Muscle layer of duodenum (tissue), 2 donors: ENCODE measurements around the gene PSMB4.
"Not testable (repeated sequence)": the region's sequence is repeated elsewhere in the genome, so short reads cannot be mapped to it uniquely, and the experiment has no call there.

ENCODE experiments used
- H3K27ac ChIP-seq: one replicate; pipeline ENCODE4 v1.7.0; 2013; ENCODE audit warnings: mild to moderate bottlenecking, low read length
- H3K27me3 ChIP-seq: one replicate; pipeline ENCODE4 v1.7.0; 2013; ENCODE audit warnings: low read depth, mild to moderate bottlenecking, control low read depth, low read length
- H3K36me3 ChIP-seq, 2 donors: one replicate each; pipeline ENCODE4 v1.7.0; 2013; ENCODE audit warnings: low read length in 2 of 2, control low read depth in 1 of 2, mild to moderate bottlenecking in 1 of 2; ENCODE audit not compliant: insufficient read depth in 2 of 2, control insufficient read depth in 1 of 2
- H3K4me1 ChIP-seq, 2 donors: one replicate each; pipeline ENCODE4 v1.7.0; 2013; ENCODE audit warnings: low read length in 2 of 2, mild to moderate bottlenecking in 2 of 2, control low read depth in 1 of 2, moderate library complexity in 1 of 2; ENCODE audit not compliant: insufficient read depth in 2 of 2, control insufficient read depth in 1 of 2
- H3K4me3 ChIP-seq, 2 donors: one replicate each; pipeline ENCODE4 v1.7.0; 2013; ENCODE audit warnings: low read length in 2 of 2, low read depth in 1 of 2, mild to moderate bottlenecking in 1 of 2
- H3K9me3 ChIP-seq, 2 donors: one replicate each; pipeline ENCODE4 v1.7.0; 2013; ENCODE audit warnings: low read length in 2 of 2, control low read depth in 1 of 2, mild to moderate bottlenecking in 1 of 2; ENCODE audit not compliant: control insufficient read depth in 1 of 2
- donor health status: healthy.

Gene PSMB4

DNA sequence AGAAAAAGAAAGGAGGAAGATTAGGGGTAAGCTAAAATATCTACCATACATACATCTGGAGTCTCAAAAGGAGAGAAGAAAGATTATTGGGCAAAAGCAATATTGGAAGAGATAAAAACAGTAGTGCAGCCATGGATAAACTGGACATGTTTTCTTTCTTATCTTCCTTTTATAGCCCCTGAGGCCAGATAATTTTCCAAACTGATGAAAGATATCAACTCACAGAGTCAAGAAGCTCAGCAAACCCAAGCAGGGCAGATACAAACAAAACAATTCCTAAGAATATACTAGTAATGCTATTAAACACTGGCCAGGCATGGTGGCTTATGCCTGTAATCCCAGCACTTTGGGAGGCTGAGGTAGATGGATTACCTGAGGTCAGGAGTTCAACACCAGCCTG lies 5.8 kb upstream of the PSMB4 start:
- H3K4me3 ChIP-seq, result no peak overlapping the region
- H3K9me3 ChIP-seq, result no peaks in the 10 kb centered on the region
- no peaks in the 10 kb centered on the region for H3K36me3 ChIP-seq
- no peak overlapping the region for H3K27ac ChIP-seq
- no peaks in the 10 kb centered on the region for H3K27me3 ChIP-seq
- no peaks in the 10 kb centered on the region for H3K4me1 ChIP-seq

DNA sequence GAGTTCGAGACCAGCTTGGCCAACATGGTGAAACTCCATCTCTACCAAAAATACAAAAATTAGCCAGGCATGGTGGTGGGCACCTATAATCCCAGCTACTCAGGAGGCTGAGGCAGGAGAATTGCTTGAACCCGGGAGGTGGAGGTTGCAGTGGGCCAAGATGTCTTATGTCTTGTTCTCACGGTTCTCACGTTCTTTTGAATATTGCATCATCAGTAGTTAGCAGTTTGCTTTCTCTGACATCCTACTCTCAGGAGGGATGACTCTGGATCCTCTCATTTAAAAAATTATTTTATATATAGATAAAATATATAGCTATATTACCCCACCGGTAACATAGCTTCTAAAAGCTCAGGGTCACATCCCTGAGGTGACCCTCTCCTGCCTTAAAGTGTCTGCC lies 3.1 kb upstream of the PSMB4 start:
- not testable (repeated sequence) for H3K27me3 ChIP-seq, H3K36me3 ChIP-seq, H3K9me3 ChIP-seq, H3K4me3 ChIP-seq, H3K27ac ChIP-seq
- H3K4me1 ChIP-seq, result peaks cover 11 to 13% of the 10 kb centered on the region in 2 donors

DNA sequence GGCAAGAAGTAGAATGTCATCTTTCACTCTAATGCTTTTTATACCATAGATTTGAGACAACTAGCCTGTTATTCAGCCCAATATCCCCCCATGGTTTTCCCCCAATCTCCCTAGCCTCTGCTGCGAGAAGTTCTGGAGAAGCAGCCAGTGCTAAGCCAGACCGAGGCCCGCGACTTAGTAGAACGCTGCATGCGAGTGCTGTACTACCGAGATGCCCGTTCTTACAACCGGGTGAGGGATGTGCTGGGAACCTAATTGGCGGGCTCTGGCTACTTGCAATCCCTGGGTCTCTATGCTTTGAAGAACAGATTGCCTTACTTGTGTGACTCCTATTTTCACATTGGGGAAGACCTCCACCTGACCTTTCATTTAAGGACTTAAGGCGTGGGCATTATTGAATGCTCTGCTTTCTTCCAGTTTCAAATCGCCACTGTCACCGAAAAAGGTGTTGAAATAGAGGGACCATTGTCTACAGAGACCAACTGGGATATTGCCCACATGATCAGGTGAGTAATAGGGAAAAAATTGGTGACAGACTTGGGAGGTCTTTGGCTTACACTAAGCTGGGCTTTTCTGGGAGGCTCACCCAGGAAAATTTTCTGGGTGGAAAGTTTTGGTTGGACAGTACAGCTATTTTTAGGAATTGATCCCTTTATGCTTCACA lies 1.9 kb downstream of the PSMB4 start:
- Histone ChIP-seq H3K27me3 (no peaks in the 10 kb centered on the region), H3K4me3 (no peak overlapping the region), H3K27ac (no peak overlapping the region), H3K9me3 (no peaks in the 10 kb centered on the region), H3K36me3 (peaks cover 45 to 47% of the 10 kb centered on the region in 2 donors), H3K4me1 (peaks cover 11 to 14% of the 10 kb centered on the region in 2 donors)

DNA sequence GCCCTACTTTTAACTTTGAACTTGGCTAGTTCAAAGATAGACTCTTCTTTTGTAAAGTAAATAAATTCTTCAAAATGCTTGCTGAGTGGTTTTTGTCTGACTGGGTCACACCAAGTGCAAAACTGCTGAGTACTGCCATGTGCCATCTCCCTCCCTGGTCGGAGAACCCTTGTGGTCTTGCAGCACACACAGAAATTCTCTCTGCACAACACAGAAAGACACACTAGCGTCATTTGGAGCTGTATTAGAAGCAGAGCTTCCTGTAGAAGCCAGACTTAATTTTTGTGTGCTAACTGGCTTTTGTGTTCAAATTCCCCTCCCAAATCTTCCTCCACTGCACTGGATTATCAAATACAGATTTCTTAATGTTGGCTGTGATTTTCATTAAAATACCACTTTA lies 2.5 kb downstream of the PSMB4 start:
- H3K36me3 ChIP-seq, result peaks cover 50 to 52% of the 10 kb centered on the region in 2 donors
- H3K27me3 ChIP-seq, result no peaks in the 10 kb centered on the region
- H3K4me1 ChIP-seq, result peaks cover 11 to 14% of the 10 kb centered on the region in 2 donors
- no peaks in the 10 kb centered on the region for H3K9me3 ChIP-seq
- no peak overlapping the region for H3K27ac ChIP-seq
- H3K4me3 ChIP-seq, result no peak overlapping the region

DNA sequence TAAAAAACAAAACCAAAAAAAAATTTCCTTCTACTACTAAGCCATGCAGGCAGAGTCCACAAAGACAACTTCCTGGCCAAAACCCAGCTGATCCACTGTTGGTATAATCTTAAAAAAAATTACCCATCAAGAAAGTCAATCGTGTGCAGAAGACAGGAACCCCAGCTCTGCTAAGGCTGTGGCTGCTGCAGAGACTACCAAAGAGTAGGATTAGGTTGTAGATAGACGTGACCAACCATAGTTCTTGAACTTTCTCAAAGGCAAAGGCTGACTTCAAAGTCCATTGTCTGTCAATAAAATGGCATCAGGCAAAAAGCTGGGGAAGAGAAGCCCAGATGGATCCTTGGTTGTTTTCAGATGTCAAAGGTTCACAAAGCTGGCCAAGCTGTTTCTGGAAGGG lies 3.4 kb downstream of the PSMB4 start:
- H3K9me3 ChIP-seq, result no peaks in the 10 kb centered on the region
- peaks cover 59% of the 10 kb centered on the region in 2 donors for H3K36me3 ChIP-seq
- peaks cover 11 to 14% of the 10 kb centered on the region in 2 donors for H3K4me1 ChIP-seq
- no peak overlapping the region for H3K4me3 ChIP-seq
- no peaks in the 10 kb centered on the region for H3K27me3 ChIP-seq
- H3K27ac ChIP-seq, result no peak overlapping the region

DNA sequence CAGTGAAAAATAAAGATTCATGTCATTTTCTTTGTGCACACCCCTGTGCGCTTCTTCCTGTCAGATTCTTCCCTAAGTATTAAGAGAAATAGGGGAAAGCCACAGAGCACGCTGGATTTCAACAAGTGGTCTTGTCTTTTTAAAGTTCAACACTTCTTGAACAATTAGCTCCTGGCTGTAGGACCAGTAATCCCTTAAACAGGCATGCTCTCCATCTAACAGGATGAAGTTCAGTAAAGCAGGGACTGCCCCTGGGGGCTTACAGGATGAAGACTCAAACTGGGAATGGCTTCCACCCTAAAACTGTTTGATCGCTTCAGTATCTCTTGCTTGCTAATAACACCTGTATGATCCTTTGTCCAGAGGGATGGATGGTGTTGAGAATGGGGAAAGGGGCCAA lies 4.2 kb downstream of the PSMB4 start:
- H3K4me1 ChIP-seq, result peaks cover 11 to 14% of the 10 kb centered on the region in 2 donors
- no peaks in the 10 kb centered on the region for H3K9me3 ChIP-seq
- peaks cover 64 to 68% of the 10 kb centered on the region in 2 donors for H3K36me3 ChIP-seq
- H3K4me3 ChIP-seq, result no peak overlapping the region
- H3K27me3 ChIP-seq, result no peaks in the 10 kb centered on the region
- no peak overlapping the region for H3K27ac ChIP-seq

DNA sequence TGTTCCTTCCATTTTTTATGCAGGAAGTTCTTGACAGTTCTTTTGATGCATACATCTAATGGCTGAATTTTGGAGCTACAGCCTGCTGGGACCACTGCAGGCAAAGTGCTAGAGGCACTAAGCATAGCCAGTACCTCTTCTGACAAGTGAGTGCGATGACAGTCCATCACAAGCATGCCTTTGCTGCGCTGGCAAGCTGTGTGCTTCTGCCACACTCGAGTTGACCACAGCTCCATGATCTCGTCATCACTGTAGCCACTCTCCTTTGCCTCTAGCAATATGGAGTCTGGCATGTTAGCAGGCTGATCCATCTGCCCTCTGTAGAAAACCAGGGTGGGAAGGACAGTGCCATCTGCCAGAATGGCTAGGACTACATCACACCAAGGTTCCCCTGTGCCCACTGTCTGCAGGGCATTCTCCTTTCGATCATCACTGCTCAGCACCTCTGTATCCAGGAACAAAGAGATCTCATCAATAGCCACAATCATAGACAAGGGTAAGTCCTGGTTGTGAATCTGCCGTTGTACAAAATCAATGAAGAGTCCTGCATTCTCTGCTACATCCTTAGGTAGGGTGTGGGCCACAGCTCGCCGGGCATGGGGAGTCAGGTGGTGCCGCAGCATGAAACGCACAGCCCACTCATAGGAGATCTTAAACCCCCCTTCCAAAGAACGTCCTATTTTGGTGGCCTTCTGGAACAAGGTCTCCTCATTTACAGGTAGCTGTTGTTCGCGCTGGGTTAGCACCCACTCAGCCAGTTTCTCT lies 6.0 kb downstream of the PSMB4 start:
- no peaks in the 10 kb centered on the region for H3K27me3 ChIP-seq
- peaks cover 80 to 84% of the 10 kb centered on the region in 2 donors for H3K36me3 ChIP-seq
- H3K27ac ChIP-seq, result no peak overlapping the region
- H3K4me3 ChIP-seq, result no peak overlapping the region
- H3K4me1 ChIP-seq, result peaks cover 8 to 10% of the 10 kb centered on the region in 2 donors
- no peaks in the 10 kb centered on the region for H3K9me3 ChIP-seq

DNA sequence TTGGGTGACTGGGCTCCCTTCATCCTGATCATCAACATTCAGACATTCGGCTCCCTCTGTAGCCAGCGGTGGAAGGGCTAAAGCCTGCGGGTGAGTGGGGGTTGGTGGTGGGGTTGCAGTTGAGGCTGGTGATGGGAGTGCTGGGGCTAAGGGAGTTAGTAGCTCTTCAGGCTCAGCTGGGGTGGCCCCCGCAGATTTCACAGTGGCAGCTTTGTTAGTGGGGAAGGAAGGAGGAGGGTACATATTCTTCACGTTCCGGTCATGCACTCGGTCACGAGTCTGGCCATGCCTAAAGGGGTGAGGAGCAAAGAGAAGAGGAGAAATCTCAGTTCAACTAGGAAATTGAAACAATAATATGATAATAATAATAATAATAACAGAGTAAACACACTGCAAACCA lies 6.8 kb downstream of the PSMB4 start:
- Histone ChIP-seq H3K27ac (no peak overlapping the region), H3K4me1 (peaks cover 0 to 2% of the 10 kb centered on the region in 2 donors), H3K36me3 (peaks cover 80 to 87% of the 10 kb centered on the region in 2 donors), H3K9me3 (no peaks in the 10 kb centered on the region), H3K27me3 (no peaks in the 10 kb centered on the region), H3K4me3 (no peak overlapping the region)

DNA sequence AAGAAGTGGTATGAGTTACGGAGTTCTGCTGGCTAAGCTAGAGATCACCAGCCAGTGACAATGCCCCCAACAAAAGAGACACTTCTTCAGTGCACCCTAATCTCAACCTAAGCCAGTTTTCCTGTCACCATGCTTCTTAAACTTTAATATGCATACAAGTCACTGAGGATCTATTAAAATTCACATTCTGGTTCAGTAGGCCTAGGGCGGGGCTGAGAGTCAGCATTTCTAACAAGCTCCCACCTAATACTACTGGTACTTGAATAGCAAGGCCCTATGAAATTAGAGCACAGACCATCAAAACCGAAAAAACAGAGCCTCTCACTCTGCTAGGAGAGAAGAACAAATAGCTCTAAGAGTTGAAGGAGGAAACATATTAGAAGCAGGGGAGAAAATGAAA lies 7.9 kb downstream of the PSMB4 start:
- peaks cover 79 to 87% of the 10 kb centered on the region in 2 donors for H3K36me3 ChIP-seq
- no peaks in the 10 kb centered on the region for H3K4me1 ChIP-seq
- no peak overlapping the region for H3K27ac ChIP-seq

DNA sequence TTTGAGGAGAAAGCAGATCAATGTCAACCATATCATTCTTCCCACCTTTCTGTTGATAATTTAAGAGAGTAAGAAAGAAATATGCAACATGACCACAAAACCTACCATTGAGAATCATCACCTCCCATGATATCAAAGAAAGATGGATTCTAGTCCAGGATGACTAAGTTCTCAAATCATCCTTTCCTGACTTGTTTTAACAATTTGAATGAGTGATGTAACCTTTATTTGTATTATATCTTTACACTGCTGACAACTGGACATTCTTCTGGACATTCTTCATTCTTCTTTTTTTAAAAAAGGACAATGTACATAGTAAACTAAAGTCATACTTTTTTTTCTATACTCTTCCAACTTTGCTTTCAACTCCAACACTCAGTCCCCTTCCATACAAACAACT lies 9.5 kb downstream of the PSMB4 start:
- H3K36me3 ChIP-seq, result peaks cover 73 to 91% of the 10 kb centered on the region in 2 donors

More for the DNA sequence above, 7.9 kb downstream of the PSMB4 start:
- Histone ChIP-seq H3K9me3 (no peaks in the 10 kb centered on the region), H3K27me3 (no peaks in the 10 kb centered on the region), H3K4me3 (no peak overlapping the region)

DNA sequence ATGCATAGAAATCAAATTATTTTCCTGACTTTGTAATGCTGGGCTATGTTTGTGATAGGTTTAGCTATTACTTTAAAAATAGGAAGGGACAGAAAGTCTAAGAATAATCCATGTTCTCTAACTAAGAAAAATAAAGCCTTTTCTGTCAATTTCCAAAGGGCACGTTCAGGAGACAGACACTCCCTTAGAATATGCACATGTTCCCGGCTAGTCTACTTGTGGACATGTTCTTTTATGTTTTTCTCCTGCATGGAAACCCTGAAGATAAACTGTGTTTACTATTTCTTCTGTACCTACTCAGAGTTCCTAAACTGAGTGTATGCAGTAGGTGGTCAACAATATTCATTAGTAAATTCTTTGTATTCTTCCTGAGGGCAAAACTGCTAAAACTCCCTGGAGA lies 12.5 kb downstream of the PSMB4 start:
- peaks cover 58 to 88% of the 10 kb centered on the region in 2 donors for H3K36me3 ChIP-seq
- no peaks in the 10 kb centered on the region for H3K27me3 ChIP-seq
- H3K9me3 ChIP-seq, result no peaks in the 10 kb centered on the region
- no peak overlapping the region for H3K27ac ChIP-seq
- no peaks in the 10 kb centered on the region for H3K4me1 ChIP-seq
- no peak overlapping the region for H3K4me3 ChIP-seq

More for the DNA sequence above, 9.5 kb downstream of the PSMB4 start:
- H3K4me3 ChIP-seq, result no peak overlapping the region
- no peaks in the 10 kb centered on the region for H3K27me3 ChIP-seq
- no peaks in the 10 kb centered on the region for H3K9me3 ChIP-seq
- H3K27ac ChIP-seq, result no peak overlapping the region
- no peaks in the 10 kb centered on the region for H3K4me1 ChIP-seq
